Esophagus muscularis mucosa (tissue), 4 donors: Measurements from ENCODE around the gene ST3GAL6. TPM values are rescaled to one million over a fixed set of nuclear protein-coding genes. Genes with fewer than 3 reads are reported as not detected.

Experiments used
- DNase-seq: peaks from one replicate; pipeline ENCODE4 v3.0.0-alpha.2; 2017; ENCODE audit errors: extremely low spot score
- H3K27ac ChIP-seq, 4 donors: fragments of 200-600 bp; sonication (generic); replicated peaks in 1 of 4; 1 replicate in 3 of 4; 2 replicates in 1 of 4; pipeline ENCODE4 v1.5.1; 2016 to 2019; ENCODE audit warnings: mild to moderate bottlenecking in 1 of 4
- H3K27me3 ChIP-seq, 4 donors: fragments of 200-600 bp; sonication (generic); one replicate each; pipeline versions ENCODE4 v1.5.1 to v1.6.0; 2016 to 2019
- H3K36me3 ChIP-seq, 4 donors: fragments of 200-600 bp; sonication (generic); one replicate each; pipeline ENCODE4 v1.5.1; 2016 to 2019
- H3K4me1 ChIP-seq, 4 donors: fragments of 200-600 bp; sonication (generic); one replicate each; pipeline ENCODE4 v1.5.1; 2016 to 2019
- H3K4me3 ChIP-seq, 4 donors: fragments of 200-600 bp; sonication (generic); 1 replicate in 2 of 4; 2 replicates in 2 of 4; pipeline ENCODE4 v1.5.1; 2016 to 2019; ENCODE audit warnings: mild to moderate bottlenecking in 4 of 4, moderate library complexity in 1 of 4
- H3K9me3 ChIP-seq, 4 donors: fragments of 200-600 bp; sonication (generic); 1 replicate in 3 of 4; 2 replicates in 1 of 4; pipeline ENCODE4 v1.5.1; 2016 to 2019
- EP300 ChIP-seq: sonication (generic); formaldehyde crosslinking; IDR thresholded peaks from one replicate; pipeline ENCODE4 v1.6.1; 2017; ENCODE audit warnings: antibody characterized with exemption
- POLR2A ChIP-seq: fragments of 450-650 bp; IDR thresholded peaks from one replicate; pipeline ENCODE4 v1.6.1; 2017; ENCODE audit warnings: antibody characterized with exemption, moderate library complexity, mild to moderate bottlenecking, low read depth
- POLR2AphosphoS5 ChIP-seq, 2 donors: sonication (generic); formaldehyde crosslinking; IDR thresholded peaks; one replicate each; pipeline ENCODE4 v1.6.1; 2017; ENCODE audit warnings: antibody characterized with exemption in 2 of 2
- WGBS: methylation state at CpG from one replicate; pipeline ENCODE4 v1.1.5; 2018; 5-methylcytosine and 5-hydroxymethylcytosine counted together
- intact Hi-C: fragments of 100-400 bp; cut with DNase I; formaldehyde crosslinking; loops from one replicate; pipeline ENCODE4 v1.15.1; 2023
- total RNA-seq, 4 donors: library from RNA; depleted of rRNA; stranded (reverse); fragments of >200 nt; gene quantifications; one replicate each; pipeline versions ENCODE4 v1.1.0 to v1.2.1, GENCODE V29; 2016
- TF ChIP-seq, protein P1 (sequence below), 3 experiments: fragments of 200-600 bp in 2 of 3; fragments of 450-650 bp in 1 of 3; sonication (generic) in 2 of 3; IDR thresholded peaks; one replicate each; pipeline ENCODE4 v1.5.1; 2017 to 2019; ENCODE audit warnings: antibody characterized with exemption in 3 of 3, mild to moderate bottlenecking in 2 of 3, moderate library complexity in 1 of 3

The ST3GAL6 gene
- total RNA-seq, 4 donors from 2014 or later = 3.3 to 10.8 (median 4.6) TPM

DNA sequence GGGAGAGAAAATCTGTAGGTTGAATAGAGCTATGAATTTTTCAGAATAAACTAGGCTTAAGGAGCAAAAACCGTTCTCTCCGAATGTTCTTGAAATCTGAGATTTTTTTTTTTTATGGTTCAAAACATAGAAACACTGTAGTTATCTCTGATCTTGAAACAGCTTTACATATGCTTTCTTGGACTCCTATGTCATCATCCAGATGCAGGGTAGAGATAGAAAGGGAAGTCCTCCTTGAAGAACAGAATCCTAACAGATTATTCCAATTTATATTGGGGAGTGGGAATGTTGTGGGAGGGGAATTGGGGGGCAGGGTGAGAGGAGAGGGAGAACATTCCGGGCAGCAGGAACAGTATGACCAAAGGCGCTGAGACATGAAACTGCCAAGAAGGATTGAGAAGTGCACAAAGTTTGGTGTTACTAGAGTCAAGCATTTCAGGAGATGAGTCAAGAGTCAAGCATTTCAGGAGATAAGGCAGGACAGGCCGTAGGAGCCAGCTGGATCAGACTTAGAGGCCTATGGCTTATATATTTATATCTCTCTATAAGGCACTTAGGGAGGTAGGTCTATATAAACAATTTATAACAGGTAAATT is 21.9 kb upstream of the ST3GAL6 start:
- Histone ChIP-seq H3K4me1 (peaks cover 0 to 13% (median 4%) of the 10 kb centered on the region in 4 donors), H3K27ac (no peak overlapping the region), H3K27me3 (no peaks in the 10 kb centered on the region), H3K9me3 (no peaks in the 10 kb centered on the region), H3K4me3 (no peak overlapping the region), H3K36me3 (no peaks in the 10 kb centered on the region)
- 88% methylated on average over 5 of the region's 5 CpGs for WGBS
- intact Hi-C loops = no loop called here
- DNase-seq = no peak
- TF ChIP-seq, protein P1, sequence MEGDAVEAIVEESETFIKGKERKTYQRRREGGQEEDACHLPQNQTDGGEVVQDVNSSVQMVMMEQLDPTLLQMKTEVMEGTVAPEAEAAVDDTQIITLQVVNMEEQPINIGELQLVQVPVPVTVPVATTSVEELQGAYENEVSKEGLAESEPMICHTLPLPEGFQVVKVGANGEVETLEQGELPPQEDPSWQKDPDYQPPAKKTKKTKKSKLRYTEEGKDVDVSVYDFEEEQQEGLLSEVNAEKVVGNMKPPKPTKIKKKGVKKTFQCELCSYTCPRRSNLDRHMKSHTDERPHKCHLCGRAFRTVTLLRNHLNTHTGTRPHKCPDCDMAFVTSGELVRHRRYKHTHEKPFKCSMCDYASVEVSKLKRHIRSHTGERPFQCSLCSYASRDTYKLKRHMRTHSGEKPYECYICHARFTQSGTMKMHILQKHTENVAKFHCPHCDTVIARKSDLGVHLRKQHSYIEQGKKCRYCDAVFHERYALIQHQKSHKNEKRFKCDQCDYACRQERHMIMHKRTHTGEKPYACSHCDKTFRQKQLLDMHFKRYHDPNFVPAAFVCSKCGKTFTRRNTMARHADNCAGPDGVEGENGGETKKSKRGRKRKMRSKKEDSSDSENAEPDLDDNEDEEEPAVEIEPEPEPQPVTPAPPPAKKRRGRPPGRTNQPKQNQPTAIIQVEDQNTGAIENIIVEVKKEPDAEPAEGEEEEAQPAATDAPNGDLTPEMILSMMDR (IDR thresholded peaks at IDR 0.05) = no peak
- TF ChIP-seq POLR2AphosphoS5 (IDR thresholded peaks at IDR 0.05) (no peak), EP300 (no peak), POLR2A (no peak)

DNA sequence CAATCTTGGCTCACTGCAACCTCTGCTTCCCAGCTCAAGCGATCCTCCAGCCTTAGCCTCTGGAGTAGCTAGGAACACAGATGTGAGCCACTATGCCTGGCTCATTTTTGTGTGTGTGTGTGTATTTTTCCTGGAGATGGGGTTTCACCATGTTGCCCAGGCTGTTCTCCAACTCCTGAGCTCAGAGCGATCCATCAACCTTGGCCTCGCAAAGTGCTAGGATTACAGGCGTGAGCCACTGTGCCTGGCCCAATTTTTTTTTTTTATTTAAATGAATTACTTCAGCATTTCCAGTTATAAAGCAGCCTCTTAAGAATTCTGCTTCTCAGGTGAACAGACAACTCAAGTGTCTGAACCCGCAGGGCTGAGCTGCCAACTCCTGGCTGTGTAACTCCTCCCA is 20.1 kb upstream of the ST3GAL6 start:
- no peak for DNase-seq
- no peaks in the 10 kb centered on the region for H3K36me3 ChIP-seq
- intact Hi-C loops = no loop called here
- no peaks in the 10 kb centered on the region for H3K27me3 ChIP-seq
- H3K9me3 ChIP-seq = no peaks in the 10 kb centered on the region
- WGBS = 81% methylated on average over 5 of the region's 5 CpGs
- H3K4me1 ChIP-seq = peaks cover 0 to 14% (median 4%) of the 10 kb centered on the region in 4 donors
- TF ChIP-seq POLR2AphosphoS5 (IDR thresholded peaks at IDR 0.05) (no peak), EP300 (no peak), POLR2A (no peak)
- TF ChIP-seq, protein P1 (IDR thresholded peaks at IDR 0.05) = no peak
- H3K27ac ChIP-seq = no peak overlapping the region
- H3K4me3 ChIP-seq = no peak overlapping the region

DNA sequence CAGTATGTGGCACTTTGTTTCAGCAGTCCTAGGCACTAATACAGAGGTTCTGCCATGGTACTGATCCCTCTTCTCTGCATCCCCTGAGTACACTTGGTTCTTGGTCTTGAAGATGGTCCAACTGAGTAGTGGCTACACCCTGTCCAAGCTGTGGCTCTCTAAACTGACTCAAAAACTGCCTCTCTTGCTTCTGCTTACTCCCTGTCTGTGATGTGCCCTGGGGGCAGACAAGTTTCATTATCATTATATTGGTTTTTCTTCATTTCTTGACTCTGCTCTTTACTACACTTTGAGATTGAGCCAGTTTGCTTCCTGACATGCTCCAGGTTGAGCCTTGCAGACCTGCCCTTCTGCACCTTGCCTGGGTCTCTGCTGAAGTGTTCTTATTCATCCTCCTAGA is 18.9 kb upstream of the ST3GAL6 start:
- Histone ChIP-seq H3K27ac (no peak overlapping the region), H3K4me3 (no peak overlapping the region)

GRCh38 chr3:98745718-98746117 is 17.4 kb upstream of the ST3GAL6 start:
- Histone ChIP-seq H3K36me3 (no peaks in the 10 kb centered on the region), H3K9me3 (no peaks in the 10 kb centered on the region), H3K27ac (no peak overlapping the region), H3K4me1 (peaks cover 0 to 15% (median 0%) of the 10 kb centered on the region in 4 donors), H3K27me3 (no peaks in the 10 kb centered on the region), H3K4me3 (no peak overlapping the region)
- intact Hi-C loops = no loop called here
- WGBS = 96% methylated on average over 1 of the region's 1 CpG
- no peak for DNase-seq
- TF ChIP-seq EP300 = no peak
- TF ChIP-seq, protein P1 (IDR thresholded peaks at IDR 0.05) = no peak
- TF ChIP-seq POLR2A = no peak
- no peak for TF ChIP-seq POLR2AphosphoS5 (IDR thresholded peaks at IDR 0.05)

More for the DNA sequence above, 18.9 kb upstream of the ST3GAL6 start:
- intact Hi-C loops = no loop called here
- no peaks in the 10 kb centered on the region for H3K9me3 ChIP-seq
- TF ChIP-seq POLR2AphosphoS5 (IDR thresholded peaks at IDR 0.05) = no peak
- no peaks in the 10 kb centered on the region for H3K27me3 ChIP-seq
- no peak for DNase-seq
- peaks cover 0 to 21% (median 2%) of the 10 kb centered on the region in 4 donors for H3K4me1 ChIP-seq
- no peaks in the 10 kb centered on the region for H3K36me3 ChIP-seq

- H3K9me3 ChIP-seq = no peaks in the 10 kb centered on the region
- H3K4me3 ChIP-seq = no peak overlapping the region
- TF ChIP-seq, protein P1 (IDR thresholded peaks at IDR 0.05) = no peak
- TF ChIP-seq POLR2AphosphoS5 (IDR thresholded peaks at IDR 0.05) (no peak), POLR2A (no peak), EP300 (no peak)
- H3K27ac ChIP-seq = no peak overlapping the region
- WGBS = 85% methylated on average over 4 of the region's 4 CpGs
- H3K36me3 ChIP-seq = no peaks in the 10 kb centered on the region
- H3K4me1 ChIP-seq = peaks cover 0 to 17% (median 0%) of the 10 kb centered on the region in 4 donors
- no peak for DNase-seq
- no peaks in the 10 kb centered on the region for H3K27me3 ChIP-seq
- intact Hi-C loops = no loop called here
These were observed 17.0 kb upstream of the ST3GAL6 start for GRCh38 chr3:98746122-98746521.
